NCI-H2196 (cell line): ENCODE results near the gene PTCD1.

Experiments
- DNase-seq: peaks from one replicate; lab custom pipeline; 2025; ENCODE audit not compliant: unreplicated experiment; lab: John Stamatoyannopoulos, UW

The PTCD1 gene

DNA sequence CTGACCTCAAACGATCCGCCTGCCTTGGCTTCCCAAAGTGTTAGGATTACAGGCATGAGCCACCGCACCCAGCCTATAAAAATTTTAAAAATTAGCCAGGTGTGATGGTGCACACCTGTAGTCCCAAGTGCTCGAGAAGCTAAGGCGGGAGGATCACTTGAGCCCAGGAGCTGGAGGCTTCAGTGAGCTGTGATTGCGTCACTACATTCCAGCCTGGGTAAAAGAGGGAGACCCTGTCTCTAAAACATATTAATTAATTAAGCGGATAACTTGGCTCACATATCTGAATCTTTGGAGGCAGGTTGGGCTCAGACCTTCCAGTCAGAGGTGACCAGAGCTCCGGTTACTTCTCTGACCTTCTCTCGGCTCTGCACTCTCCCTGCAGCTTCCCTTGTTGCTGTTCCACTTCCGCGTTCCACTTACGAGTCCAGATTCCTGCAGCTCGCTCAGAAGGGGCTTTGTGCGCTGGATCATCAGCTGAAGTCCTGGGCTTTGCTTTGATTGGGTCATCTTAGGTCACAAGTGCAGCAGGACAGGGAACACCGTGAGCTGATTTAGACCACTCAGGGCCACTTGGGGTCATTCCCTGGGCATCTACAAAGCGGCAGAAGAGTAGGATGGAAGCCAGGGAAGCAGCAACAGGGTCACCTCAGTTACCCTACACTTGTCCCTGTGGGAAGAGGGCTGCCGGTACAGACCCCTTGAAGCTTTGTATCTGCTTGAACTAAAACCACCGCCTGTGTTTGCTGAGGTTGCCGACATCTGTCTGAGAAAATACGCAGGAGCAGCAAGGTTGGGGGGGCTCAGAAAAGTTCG lies 66.1 kb downstream of the PTCD1 start:
- no peak for DNase-seq

GRCh38 chr7:99371376-99371920 lies 67.2 kb downstream of the PTCD1 start:
- no peak for DNase-seq

DNA sequence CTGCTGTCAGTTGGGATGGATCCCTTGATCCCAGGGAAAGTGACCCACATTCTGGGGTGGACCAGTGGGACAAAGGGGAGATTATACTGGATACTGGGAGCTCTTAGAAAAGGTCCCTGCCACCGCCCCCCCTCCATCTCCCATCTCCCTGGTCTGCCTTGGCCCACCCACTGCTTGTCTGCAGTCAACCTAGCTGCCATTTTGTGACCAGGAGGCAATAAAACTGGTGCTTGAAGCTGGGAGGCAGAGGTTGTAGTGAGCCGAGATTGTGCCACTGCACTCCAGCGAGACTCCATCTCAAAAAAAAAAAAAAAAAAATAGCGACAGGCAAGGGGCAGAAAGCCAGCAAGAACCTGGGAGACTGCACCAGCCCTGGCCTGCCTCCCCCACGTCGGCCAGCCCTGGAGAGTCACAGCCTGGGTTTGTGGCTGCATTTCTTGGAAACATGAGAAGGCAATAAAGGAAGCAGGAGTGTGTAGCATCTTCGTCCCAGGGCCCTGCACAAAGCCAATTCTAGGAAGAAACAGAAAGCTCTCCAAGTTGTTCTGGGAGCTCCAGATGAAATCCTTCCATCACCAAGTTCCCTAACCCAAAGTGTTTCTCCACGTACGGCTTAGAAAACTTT lies 68.7 kb downstream of the PTCD1 start:
- DNase-seq = no peak

DNA sequence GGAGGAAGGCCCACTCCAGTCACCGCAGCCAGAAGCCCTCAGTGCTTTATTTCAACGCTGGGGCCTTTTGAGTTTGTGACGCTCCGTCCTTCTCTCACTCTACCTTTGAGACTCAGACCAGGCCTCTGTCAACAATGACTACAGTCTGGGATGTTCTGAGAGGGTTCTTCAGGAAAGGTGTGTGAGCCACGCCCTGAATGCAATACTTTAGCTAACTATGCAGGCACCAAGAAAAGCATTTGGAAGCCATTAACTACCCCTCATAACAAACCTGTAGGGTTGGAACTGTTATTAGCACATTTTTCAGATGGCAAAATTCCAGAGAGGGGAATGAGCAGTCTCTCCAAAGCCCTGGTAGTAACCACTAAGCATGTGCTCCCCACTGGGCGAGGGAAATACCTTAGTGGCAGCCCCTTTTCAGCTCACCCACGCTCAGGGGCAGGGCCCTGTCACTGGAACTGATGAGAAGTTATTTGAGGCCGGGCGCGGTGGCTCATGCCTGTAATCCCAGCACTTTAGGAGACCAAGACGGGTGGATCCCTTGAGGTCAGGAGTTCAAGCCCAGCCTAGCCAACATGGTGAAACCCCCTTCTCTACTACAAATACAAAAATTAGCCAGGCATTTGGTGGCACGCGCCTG lies 69.7 kb downstream of the PTCD1 start:
- no peak for DNase-seq
